HG03060 (cell line): ENCODE data around the gene KIFC3.
"Not testable (repeated sequence)": the region's sequence is repeated elsewhere in the genome, so short reads cannot be mapped to it uniquely, and the experiment has no call there.

Source experiments
- ATAC-seq: cut with Tn5 transposase; IDR thresholded peaks from one replicate; pipeline ENCODE4 v1.9.1; 2021; ENCODE audit warnings: low read depth, moderate number of reproducible peaks; ENCODE audit not compliant: unreplicated experiment

KIFC3 gene

GRCh38 chr16:57744642-57744903 lies 57.7 kb downstream of the KIFC3 start:
- ATAC-seq = no peak

GRCh38 chr16:57743886-57744641 lies 58.2 kb downstream of the KIFC3 start:
- ATAC-seq = no peak

GRCh38 chr16:57743458-57743857 lies 58.8 kb downstream of the KIFC3 start:
- ATAC-seq = no peak

GRCh38 chr16:57742543-57742942 lies 59.7 kb downstream of the KIFC3 start:
- no peak for ATAC-seq

GRCh38 chr16:57741660-57742191 lies 60.6 kb downstream of the KIFC3 start:
- ATAC-seq = no peak

GRCh38 chr16:57740423-57741071 lies 61.7 kb downstream of the KIFC3 start:
- no peak for ATAC-seq

- ATAC-seq = no peak
These were observed 62.4 kb downstream of the KIFC3 start for GRCh38 chr16:57739756-57740422.

GRCh38 chr16:57738844-57739243 lies 63.4 kb downstream of the KIFC3 start:
- no peak for ATAC-seq

GRCh38 chr16:57736419-57737351 lies 65.6 kb downstream of the KIFC3 start:
- no peak for ATAC-seq

- ATAC-seq = no peak
These were observed 66.4 kb downstream of the KIFC3 start, which contains the start of gene KATNB1 for GRCh38 chr16:57735755-57736418. Gene KATNB1, plus strand, starts transcription at chr16:57735770. Its CDS starts 1,474 bp downstream, at chr16:57737244.

- peak; percentile 88 for ATAC-seq
These were observed 67.2 kb downstream of the KIFC3 start for GRCh38 chr16:57734925-57735754.

GRCh38 chr16:57734308-57734924 lies 67.9 kb downstream of the KIFC3 start:
- ATAC-seq = no peak

- no peak for ATAC-seq
These were observed 69.6 kb downstream of the KIFC3 start for GRCh38 chr16:57732714-57733113.

GRCh38 chr16:57732037-57732436 lies 70.3 kb downstream of the KIFC3 start:
- no peak for ATAC-seq

- no peak for ATAC-seq
These were observed 71.2 kb downstream of the KIFC3 start for GRCh38 chr16:57730771-57731730.

GRCh38 chr16:57729852-57730251 lies 72.4 kb downstream of the KIFC3 start:
- ATAC-seq = not testable (repeated sequence)

- no peak for ATAC-seq
These were observed 73.2 kb downstream of the KIFC3 start for GRCh38 chr16:57729182-57729484.
